ENCODE measurements around the gene HDLBP.

Gene HDLBP, protein sequence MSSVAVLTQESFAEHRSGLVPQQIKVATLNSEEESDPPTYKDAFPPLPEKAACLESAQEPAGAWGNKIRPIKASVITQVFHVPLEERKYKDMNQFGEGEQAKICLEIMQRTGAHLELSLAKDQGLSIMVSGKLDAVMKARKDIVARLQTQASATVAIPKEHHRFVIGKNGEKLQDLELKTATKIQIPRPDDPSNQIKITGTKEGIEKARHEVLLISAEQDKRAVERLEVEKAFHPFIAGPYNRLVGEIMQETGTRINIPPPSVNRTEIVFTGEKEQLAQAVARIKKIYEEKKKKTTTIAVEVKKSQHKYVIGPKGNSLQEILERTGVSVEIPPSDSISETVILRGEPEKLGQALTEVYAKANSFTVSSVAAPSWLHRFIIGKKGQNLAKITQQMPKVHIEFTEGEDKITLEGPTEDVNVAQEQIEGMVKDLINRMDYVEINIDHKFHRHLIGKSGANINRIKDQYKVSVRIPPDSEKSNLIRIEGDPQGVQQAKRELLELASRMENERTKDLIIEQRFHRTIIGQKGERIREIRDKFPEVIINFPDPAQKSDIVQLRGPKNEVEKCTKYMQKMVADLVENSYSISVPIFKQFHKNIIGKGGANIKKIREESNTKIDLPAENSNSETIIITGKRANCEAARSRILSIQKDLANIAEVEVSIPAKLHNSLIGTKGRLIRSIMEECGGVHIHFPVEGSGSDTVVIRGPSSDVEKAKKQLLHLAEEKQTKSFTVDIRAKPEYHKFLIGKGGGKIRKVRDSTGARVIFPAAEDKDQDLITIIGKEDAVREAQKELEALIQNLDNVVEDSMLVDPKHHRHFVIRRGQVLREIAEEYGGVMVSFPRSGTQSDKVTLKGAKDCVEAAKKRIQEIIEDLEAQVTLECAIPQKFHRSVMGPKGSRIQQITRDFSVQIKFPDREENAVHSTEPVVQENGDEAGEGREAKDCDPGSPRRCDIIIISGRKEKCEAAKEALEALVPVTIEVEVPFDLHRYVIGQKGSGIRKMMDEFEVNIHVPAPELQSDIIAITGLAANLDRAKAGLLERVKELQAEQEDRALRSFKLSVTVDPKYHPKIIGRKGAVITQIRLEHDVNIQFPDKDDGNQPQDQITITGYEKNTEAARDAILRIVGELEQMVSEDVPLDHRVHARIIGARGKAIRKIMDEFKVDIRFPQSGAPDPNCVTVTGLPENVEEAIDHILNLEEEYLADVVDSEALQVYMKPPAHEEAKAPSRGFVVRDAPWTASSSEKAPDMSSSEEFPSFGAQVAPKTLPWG (N-terminal part only)

DNA sequence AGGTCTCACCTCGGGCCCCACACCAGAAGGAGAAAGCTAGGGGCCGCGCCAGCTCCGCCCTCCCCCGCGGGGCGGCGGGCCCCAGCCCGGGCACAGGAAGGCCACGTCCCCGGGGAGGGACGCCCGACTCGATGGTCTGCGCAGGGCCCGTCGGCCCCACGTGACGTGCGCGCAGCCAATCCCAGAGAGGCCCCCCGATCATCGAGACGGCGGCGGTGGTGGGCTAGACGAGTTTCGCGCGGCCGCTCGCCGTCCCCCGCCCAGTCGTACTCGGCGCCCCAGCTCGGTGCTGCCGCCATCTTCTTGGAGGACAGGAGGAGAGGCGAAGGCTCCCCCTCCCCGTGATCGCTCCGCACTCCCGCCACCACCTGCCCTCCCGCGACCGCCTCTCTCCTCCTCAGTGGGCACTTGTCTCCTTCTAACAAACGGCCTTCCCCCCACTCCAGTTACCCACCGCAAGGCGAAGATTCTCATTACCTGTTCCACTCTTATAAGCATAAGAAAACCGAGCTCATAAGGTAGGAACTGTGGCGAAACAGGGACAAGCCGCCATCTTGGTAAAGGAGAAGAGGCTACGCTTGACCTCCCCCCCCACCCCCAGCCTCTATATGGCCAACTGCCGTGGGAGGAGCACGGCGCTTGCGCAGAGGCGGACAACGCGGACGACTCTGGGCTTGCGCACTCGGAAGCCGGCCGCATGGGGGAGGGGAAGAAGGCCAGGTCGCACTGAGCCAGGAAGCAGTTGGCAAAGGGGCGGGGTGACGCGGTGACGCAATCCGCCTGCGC, at the start of gene HDLBP:
HDLBP (minus strand) TSS at position 580 of the 786 bp plus-strand sequence. CDS start 48,803 bp downstream, outside the sequence.
- peak; percentile 86 for DNase-seq

DNA sequence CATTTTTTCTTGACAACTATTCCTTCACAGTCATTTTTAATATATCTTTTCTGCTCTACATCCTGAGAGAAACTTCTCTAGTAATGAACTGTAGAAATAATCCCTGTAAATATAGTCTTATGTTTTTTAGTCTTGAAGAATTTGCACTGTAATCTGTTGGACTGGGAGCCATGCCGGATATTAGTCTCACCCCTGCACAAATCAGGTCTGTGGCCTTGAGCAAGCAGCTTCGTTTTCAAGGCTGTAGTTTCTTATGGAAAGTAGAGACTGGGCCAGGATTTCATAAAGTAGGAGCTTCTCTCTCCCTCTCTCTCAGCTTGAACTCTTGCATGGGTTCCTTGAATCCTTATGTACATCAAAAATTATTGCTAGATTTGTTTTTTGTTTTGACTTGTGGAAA, 49.3 kb upstream of the HDLBP start:
- DNase-seq, result no peak

DNA sequence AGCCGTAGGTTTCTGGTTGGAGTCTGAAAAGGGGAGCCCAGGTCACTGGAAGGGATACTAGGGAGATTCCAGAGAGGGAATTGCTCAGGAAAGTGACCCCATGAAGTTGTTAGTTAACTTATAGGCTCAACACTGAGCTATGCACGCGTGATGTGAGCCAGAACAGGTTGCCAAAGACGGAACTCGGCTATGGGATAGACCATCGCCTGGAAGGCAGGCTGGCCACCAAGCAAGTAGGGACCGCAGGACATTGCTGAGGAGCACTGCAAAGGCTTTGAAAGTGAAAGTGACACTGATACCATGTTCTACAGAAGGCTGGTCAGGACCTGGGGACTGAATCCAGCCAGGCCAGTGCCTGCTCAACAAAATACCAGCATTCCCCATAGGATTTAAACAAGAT, 48.0 kb upstream of the HDLBP start:
- DNase-seq, result no peak

DNA sequence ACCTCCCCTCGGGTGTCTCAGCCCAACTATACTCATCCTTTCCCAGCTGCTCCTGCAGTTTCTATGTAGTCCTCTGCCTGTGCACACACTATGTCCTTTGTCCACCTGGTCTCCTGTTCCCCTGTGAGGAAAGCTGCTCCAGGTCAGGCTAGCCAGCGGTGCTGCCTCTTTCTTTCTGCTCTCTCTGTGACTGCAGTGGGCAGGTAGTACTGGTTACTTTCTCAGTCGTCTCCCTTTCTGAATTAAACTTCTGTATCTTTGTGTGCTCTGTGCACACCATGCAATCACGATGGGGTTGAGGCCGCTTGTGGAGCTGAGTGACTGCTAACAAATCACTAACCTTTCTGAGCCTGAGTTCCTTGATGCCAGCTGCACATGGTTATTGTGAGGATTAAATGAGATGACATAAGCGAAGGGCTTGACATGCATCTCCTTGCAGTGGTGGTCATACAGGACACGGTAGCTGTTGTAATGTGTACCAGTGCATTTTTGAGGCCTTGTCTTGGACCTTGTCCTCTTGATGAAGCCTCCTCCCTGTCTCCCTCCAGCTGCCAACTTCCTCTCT, 44.1 kb upstream of the HDLBP start:
- no peak for DNase-seq

DNA sequence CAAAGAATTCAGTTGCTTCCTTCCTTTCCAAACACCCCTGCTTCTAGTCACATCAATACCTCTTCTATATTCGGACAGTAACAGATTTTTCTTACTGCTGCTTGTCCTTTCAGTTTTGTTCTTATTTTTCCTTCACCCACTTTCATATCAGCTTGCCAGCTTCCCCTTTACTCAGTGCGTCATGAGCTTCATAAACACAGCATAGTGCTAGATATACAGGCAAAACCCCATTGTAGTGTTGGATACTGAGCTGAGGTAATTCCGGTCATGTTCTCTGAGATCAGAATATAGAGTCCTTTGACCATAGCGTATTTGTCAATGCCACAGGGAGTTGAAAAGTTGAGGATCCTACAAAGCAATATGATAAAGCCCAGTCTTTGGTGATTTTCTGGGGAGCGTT, 43.0 kb upstream of the HDLBP start:
- peak; percentile 71 for DNase-seq

DNA sequence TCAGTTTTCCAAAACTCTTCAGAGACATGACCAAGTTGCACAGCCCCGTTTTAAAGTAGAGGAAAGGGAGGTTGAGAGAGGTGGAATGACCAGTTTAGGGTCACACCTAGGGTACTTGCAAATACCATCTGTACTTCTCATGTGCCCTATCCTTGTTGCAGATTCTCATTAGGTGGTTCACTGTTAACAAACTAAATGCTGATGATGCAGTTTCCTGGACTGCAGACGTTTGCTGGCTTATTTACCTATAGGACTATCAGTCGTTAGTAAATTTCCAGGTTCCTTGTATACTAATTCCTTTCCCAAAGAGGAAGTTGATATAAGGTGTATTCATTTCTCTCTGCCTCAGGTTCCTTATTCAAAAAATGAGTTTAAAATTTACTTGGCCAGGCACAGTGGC, 42.1 kb upstream of the HDLBP start:
- no peak for DNase-seq

DNA sequence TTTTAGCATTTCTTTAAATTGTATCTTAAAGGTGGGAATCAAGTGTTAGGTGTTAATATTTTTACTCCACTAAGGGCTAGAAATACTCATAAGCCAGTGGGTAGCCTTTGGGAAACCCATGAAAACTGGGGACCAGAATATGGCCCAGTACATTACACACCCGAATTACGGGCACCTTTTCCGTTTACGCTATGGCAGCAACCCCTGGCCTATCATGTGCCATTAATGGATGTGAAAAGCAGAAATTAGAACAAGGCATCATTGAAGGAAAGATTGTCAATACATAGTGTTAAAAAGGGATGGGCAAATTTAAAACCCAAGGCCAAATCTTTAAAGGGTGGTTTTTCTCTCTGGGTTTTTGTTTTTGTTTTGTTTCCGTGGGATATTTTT, 41.4 kb upstream of the HDLBP start:
- DNase-seq, result no peak

DNA sequence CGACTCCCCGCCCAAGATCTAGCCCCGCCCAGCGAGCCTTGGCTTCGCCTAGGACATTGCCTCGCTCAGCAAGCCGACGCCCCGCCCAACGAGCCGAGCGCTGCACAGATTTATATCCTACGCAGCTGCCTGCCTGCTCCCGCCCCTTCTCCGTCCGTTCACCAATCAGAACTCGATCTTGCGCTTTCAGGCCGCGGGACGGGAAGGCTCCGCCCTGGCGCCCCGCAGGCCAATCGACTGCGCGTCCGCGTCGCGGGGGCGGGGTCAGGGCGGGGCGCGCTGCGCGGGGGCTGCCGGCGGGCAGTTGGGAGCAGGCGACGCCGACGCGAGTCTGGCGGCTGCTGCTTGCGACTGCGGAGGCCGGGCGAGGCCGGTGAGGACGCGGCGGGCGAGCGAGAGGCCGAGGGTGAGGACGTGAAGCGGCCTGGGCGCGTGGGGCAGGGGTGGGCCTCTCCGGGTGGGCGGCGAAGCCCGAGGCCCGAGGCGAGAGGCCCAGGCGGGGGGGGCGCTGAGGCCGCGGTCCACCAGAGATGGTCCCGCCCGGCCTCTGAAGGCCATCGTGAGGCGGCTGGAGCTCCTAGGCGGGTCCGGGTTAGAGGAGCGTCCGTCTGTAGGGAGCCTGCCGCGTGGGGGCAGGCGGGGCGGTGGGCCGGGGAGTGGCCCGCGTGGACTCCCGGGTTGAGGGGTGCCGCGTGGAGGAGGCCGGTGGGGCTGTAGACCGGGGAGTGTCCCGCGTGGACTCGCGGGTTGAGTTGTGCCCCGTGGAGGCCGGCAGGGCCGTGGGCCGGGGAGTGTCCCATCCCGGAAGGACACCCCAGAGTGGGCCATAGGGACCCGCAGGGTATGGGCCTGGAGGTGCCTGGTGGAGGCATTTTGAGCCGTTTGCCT, 40.8 kb upstream of the HDLBP start, which contains the start of gene FARP2:
FARP2 (plus strand) TSS at position 303 of the 888 bp plus-strand sequence. CDS start 16,823 bp downstream, outside the sequence.
- DNase-seq, result peak; percentile 88

DNA sequence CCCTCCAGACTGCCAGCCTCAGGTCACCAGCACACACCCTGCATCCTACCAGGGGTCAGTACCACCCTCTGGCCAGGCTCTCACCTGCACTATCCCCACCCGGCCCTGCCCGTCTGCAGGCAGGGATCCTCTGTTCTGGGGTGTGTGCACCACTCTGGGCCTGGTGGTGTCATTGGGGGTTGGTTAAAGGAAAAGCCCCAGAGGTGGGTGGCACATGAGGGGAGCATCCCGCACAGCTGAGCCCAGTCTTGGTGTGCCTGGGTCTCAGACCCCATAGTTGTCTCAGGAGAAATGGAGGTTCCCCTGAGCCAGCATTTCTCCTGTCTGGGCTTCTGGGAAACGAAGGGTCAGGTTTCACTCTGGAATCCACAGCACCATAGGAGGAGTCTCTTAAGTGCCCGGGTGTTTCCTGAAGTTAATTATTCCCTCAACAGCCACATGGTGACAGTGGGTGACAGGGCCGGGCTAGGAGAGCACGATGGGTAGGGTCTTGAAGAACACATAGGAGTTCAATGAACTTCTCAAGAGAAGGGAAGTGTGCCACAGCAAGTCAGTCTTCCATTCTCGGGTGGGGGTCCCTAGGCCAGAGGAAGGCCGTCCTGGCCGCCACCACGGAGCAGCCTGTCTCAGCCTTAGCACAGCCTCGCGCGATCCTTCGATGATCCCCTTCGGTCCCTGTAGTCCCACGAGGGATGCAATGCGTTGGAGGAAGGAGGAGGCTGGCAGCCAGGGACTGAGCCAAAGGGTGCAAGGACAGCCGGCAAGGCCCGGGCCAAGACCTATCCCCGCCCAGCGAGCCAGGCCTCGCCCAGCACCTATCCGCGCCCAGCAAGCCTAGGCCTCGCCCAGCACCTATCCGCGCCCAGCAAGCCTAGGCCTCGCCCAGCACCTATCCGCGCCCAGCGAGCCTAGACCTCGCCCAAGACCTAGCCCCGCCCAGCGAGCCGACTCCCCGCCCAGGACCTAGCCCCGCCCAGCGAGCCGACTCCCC, 39.5 kb upstream of the HDLBP start:
- no peak for DNase-seq

DNA sequence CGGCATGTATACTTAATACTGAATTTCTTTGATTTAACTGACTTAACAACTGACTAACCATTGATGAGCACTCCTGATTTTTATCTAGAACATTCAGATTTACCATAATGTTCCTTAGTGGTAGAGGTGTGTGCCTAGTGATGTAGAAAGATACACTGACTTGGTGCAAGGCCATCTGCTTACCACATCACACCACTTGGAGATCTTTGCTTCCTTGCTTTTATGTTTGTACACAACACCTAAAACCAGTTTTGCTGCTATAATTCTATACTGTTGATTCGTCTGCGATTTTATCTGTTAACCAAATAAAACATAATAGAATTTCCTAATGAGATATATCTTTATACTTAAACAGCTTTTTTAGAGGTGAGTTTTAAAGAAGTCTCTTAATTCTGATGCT, 36.8 kb upstream of the HDLBP start:
- DNase-seq, result no peak

DNA sequence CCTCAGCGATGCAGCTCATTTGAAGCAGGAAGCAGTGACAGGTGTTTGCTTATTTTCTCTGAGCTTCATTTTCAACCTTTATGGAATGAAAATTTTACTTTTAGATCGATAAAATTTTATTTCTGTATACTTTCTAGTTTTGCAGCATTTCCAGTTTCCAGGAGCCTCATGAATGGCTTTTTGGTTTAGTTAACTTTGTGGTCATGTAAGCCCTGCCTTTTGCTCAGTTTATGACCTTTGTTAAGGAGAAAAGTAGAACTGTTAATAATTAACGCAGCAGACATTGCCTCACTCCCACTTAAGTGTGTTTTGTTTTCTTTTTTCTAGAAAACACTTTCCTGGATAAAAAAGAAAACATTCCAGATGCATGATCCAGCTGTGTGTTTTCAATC, 36.2 kb upstream of the HDLBP start:
- no peak for DNase-seq

DNA sequence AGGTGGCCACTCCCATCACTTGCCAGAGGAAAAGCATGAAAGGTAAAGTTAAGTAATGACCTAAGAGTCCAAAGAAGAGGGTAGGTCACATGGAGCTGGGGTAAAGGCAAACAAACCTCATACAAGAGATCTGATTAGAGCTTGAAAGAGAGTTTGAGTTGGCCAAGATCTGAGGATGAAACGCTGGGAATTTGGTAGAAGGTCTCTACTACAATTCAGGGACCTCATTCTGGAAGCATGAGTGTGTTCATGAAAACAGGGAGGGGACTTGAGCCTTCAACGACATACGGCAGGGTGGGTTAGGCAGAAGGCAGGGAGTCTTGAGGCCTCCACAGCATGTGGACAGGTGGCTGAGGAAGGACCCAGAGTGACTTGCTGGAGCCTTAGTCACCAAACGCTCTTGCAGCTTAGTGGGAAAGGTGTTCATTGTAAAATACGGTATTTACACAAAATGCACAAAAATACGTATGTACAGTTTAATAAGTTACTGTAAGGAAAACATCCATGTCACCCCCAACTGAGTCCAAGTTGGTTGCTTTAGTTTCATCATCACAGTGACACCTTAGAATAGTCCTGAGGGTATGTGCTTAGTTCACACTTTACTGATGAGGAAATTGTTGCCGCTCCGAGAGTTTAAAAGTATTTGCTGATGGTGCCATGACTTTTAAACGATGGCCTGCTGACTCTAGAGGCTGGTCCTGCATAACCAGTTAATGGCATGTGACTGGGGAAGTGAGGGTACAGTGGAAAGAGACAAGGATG, 35.6 kb upstream of the HDLBP start:
- no peak for DNase-seq

DNA sequence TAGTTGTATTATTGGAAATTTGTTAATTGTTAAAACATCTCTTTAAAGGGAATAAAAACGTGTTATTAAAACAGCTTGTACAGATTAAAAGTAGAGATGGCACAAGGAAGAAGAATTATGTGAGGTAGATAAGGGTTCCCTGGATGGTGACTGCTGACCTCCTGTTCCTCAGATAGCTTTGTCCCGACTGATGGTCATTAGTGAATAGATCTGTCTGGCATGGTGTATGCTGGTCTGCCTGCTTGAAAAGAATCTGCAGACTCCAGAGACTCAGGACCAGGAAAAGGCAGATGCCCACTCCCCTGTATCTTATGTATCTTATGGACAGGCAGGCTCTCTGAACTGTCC, 35.0 kb upstream of the HDLBP start:
- no peak for DNase-seq

DNA sequence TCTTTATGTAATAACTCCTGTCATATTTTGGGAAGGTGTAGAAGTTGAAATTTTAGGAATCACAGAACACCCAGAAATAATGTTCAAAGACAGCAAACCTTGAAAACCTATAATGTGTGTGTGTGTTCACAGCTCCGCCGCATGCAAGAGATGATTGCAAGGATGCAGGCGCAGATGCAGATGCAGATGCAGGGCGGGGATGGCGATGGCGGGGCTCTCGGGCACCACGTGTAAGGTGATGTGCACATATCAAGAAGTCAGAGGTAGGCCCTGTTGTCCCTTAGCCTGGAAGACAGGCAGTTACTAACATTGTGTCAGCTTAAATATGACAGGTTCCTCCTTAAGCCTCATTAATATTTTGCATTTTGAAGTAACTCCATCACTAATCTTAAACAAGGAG, 34.5 kb upstream of the HDLBP start:
- DNase-seq, result no peak

DNA sequence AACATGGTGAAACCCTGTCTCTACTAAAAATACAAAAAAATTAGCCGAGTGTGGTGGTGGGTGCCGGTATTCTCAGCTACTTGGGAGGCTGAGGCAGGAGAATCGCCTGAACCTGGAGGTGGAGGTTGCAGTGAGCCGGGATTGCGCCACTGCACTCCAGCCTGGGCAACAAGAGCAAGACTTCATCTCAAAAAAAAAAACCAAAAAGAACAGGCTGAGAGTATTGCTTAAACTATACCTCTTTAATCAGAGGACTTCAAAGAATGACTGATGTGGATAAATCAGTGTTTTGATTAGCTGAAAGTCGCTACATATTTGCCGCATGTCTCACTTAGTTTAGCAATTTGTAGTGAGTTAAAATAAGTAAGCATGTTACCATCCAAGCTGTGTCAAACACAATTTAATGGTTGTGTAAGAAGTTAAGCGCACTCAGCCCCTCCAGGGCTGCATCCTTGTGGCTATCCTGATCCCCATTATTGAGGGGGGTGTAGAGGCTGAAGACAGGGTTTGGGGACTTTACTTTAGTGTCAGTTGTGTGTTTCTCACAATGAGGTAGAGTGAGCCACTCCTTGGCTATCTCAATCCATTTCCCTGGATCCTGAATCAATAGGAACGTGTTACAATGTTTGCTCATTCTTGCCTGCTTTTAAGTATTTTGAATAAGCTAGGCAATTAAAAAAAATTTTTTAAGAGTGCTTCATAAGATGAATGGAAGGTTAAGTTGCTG, 29.6 kb upstream of the HDLBP start:
- DNase-seq, result no peak

DNA sequence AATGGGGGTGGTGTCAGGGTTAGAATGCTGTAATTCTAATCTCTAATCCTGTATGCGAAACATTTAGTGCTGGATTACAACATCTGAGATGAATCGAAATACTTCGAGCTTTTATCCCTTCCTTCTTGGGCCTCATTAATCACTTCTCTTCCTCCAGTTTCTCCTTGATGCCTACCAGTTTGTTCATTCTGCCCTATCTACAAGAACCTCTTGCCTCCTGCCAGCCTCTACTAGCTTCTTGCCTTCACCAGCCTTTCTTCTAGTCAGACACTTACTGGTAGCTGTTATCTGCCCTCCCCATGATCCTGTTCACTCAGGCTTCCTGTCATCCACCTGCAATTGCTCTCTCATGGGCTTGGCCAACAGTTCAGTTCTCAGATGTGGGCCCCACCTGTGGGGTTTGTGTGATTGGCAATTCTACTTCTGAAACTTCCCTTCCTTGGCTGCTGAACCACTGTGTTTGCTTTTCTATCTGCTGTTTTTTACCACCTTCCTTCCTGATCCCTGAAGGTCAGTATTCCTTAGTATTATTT, 25.2 kb upstream of the HDLBP start:
- DNase-seq, result no peak

DNA sequence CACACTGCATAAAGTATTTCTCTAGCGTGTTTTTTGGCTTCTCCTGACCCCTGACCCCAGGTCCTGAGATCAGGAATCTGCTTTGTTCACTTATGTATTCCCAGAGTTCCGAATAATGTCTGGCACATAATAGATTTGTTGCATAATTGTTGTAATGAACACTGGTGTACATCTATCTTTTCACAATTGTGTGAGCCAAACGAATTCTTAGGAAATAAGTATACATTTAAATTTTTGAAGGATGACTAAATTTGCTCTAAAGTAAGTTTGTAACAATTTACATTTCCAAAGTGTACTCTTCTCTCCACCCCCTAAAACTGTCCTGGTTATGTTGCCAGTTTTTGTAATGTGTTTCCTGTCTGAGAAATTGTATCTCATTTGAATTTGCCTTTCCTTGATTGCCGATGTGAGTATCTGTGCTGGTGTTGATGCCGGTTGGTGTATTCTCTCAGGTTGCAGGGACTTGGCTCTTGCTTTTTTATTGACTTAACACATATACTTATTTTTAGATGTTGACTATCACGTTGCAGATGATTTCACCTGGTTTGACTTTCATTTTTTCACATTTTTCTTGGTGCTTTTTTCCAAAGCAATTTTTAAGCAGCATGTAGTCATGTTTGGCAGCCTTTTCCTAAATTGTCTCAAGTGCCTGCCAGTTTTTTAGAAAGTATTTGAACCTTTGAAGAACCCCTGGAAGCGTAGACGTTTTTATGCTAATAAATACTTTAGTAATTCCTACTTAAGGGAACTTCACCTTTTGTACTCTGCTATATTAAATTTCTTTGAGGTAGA, 24.6 kb upstream of the HDLBP start:
- no peak for DNase-seq

All from SIG-M5 (cell line).